Osteoblast (primary cell): ENCODE results near the gene VSTM2L. TPM values are rescaled to one million over a fixed set of nuclear protein-coding genes. Genes with fewer than 3 reads are reported as not detected.

ENCODE experiments used
- DNase-seq: peaks from one replicate; pipeline ENCODE4 v3.0.0; 2011; ENCODE audit warnings: low spot score, mixed read lengths; ENCODE audit not compliant: insufficient read length; ENCODE audit errors: missing footprints
- H2AFZ ChIP-seq: 2 replicates; pipeline ENCODE4 v1.6.0; 2011; ENCODE audit warnings: mild to moderate bottlenecking, low read length
- H3K27ac ChIP-seq: 2 replicates; pipeline ENCODE4 v1.5.1; 2011; ENCODE audit warnings: mild to moderate bottlenecking, low read depth, low read length, moderate library complexity
- H3K27me3 ChIP-seq: 2 replicates; pipeline ENCODE4 v1.6.0; 2012; ENCODE audit warnings: mild to moderate bottlenecking, control low read depth, inconsistent platforms, low read length, moderate library complexity; ENCODE audit not compliant: insufficient read depth
- H3K36me3 ChIP-seq: 2 replicates; pipeline ENCODE4 v1.5.1; 2011; ENCODE audit warnings: mild to moderate bottlenecking, low read length, control low read depth, moderate library complexity; ENCODE audit not compliant: insufficient read depth
- H3K4me1 ChIP-seq: 2 replicates; pipeline ENCODE4 v1.5.1; 2011; ENCODE audit warnings: mild to moderate bottlenecking, low read length, control low read depth, moderate library complexity; ENCODE audit not compliant: insufficient read depth
- H3K4me2 ChIP-seq: 2 replicates; pipeline ENCODE4 v1.6.0; 2011; ENCODE audit warnings: mild to moderate bottlenecking, low read length; ENCODE audit not compliant: insufficient read depth
- H3K4me3 ChIP-seq: fragments of 200-600 bp; sonication (generic); 3 replicates; pipeline ENCODE4 v1.5.1; 2012; ENCODE audit warnings: mild to moderate bottlenecking, low read length, inconsistent platforms; ENCODE audit not compliant: insufficient read depth
- H3K79me2 ChIP-seq: 2 replicates; pipeline ENCODE4 v1.6.0; 2012; ENCODE audit warnings: mild to moderate bottlenecking, low read length, control low read depth, inconsistent platforms; ENCODE audit not compliant: insufficient read depth
- H3K9me3 ChIP-seq: 2 replicates; pipeline ENCODE4 v1.5.1; 2011; ENCODE audit warnings: low read depth, low read length, control low read depth
- H4K20me1 ChIP-seq: 2 replicates; pipeline ENCODE4 v1.6.0; 2012; ENCODE audit warnings: mild to moderate bottlenecking, low read length, control low read depth; ENCODE audit not compliant: insufficient read depth
- total RNA-seq: library from RNA; depleted of rRNA; stranded (reverse); fragments of >200 nt; gene quantifications from 2 replicates; pipeline ENCODE4 v1.2.3, GENCODE V29; 2012
- TF ChIP-seq, protein P1 (sequence below): IDR thresholded peaks from 2 replicates; pipeline ENCODE4 v1.5.1; 2011; ENCODE audit warnings: mild to moderate bottlenecking, low read depth, low read length, moderate library complexity; ENCODE audit errors: extremely low read depth

Gene VSTM2L
- total RNA-seq, 1 donor = 2.5 TPM

DNA sequence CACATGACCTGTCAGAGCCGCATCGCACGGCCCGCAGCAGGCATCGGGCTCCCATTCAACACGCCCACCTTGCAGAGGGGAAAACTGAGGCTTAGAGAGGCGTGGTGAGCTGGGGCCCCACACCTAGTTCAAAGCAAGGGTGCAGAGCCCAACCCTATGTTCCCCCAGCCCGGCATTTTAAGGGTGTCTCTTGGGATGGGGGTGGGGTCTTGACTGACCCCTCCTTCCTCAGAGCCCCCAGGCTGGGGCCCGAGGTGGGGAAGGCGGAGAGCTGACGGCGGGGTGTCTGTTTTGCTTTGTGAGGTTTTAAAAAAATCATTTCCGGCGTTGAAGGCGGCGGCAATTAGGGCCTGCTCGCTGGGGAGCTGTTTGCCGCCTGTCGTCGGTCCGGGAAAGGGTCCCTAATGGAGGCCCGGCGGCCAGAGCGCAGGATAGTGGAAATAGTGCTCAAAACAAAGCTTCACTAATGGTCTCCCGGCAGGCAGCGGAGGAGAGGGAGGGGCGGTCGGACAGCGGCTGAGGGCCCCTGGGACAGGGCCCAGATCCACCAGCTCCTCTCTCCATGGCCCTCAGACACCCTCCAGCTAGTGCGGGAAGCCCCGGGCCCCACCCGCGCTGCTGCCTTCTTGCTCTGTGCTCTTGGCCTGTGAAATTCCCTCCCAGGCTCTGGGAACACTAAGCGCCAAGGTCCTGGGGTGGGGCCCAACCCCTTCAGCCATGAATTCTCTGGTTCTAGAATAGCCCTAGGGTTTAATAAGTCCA, 11.9 kb downstream of the VSTM2L start:
- H3K4me2 ChIP-seq = peak overlapping the region; percentile 43
- H3K79me2 ChIP-seq = no peaks in the 10 kb centered on the region
- H3K27ac ChIP-seq = no peak overlapping the region
- H4K20me1 ChIP-seq = peaks cover 15% of the 10 kb centered on the region
- H3K27me3 ChIP-seq = peaks cover 88% of the 10 kb centered on the region
- H3K4me1 ChIP-seq = peaks cover 3% of the 10 kb centered on the region
- H3K9me3 ChIP-seq = no peaks in the 10 kb centered on the region
- peak overlapping the region; percentile 28 for H3K4me3 ChIP-seq
- DNase-seq = no peak
- TF ChIP-seq, protein P1, sequence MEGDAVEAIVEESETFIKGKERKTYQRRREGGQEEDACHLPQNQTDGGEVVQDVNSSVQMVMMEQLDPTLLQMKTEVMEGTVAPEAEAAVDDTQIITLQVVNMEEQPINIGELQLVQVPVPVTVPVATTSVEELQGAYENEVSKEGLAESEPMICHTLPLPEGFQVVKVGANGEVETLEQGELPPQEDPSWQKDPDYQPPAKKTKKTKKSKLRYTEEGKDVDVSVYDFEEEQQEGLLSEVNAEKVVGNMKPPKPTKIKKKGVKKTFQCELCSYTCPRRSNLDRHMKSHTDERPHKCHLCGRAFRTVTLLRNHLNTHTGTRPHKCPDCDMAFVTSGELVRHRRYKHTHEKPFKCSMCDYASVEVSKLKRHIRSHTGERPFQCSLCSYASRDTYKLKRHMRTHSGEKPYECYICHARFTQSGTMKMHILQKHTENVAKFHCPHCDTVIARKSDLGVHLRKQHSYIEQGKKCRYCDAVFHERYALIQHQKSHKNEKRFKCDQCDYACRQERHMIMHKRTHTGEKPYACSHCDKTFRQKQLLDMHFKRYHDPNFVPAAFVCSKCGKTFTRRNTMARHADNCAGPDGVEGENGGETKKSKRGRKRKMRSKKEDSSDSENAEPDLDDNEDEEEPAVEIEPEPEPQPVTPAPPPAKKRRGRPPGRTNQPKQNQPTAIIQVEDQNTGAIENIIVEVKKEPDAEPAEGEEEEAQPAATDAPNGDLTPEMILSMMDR = no peak
- H2AFZ ChIP-seq = no peak overlapping the region
- no peaks in the 10 kb centered on the region for H3K36me3 ChIP-seq

DNA sequence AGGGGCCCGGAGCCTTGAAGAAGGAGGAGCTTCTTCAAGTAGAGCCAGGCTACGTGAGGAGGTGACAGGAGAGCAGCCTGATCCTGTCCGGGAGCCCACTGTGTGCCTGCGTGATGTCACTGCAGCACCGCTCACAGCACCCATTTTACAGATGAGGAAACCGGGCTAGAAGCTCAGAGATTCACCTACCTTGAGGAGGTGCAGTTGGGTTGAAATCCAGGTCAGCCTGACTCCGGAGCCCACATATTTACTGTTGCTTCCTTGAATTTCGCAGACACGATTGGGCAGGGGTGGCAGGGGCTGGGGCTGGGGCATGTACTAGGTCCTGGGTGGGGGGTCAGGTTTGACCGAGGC, 12.5 kb downstream of the VSTM2L start:
- TF ChIP-seq, protein P1 = no peak
- peaks cover 15% of the 10 kb centered on the region for H4K20me1 ChIP-seq
- no peaks in the 10 kb centered on the region for H3K36me3 ChIP-seq
- no peaks in the 10 kb centered on the region for H3K79me2 ChIP-seq
- H3K27ac ChIP-seq = no peak overlapping the region
- peaks cover 3% of the 10 kb centered on the region for H3K4me1 ChIP-seq
- no peak overlapping the region for H3K4me2 ChIP-seq
- no peak for DNase-seq
- no peak overlapping the region for H2AFZ ChIP-seq
- no peaks in the 10 kb centered on the region for H3K9me3 ChIP-seq
- H3K4me3 ChIP-seq = no peak overlapping the region
- H3K27me3 ChIP-seq = peaks cover 93% of the 10 kb centered on the region

DNA sequence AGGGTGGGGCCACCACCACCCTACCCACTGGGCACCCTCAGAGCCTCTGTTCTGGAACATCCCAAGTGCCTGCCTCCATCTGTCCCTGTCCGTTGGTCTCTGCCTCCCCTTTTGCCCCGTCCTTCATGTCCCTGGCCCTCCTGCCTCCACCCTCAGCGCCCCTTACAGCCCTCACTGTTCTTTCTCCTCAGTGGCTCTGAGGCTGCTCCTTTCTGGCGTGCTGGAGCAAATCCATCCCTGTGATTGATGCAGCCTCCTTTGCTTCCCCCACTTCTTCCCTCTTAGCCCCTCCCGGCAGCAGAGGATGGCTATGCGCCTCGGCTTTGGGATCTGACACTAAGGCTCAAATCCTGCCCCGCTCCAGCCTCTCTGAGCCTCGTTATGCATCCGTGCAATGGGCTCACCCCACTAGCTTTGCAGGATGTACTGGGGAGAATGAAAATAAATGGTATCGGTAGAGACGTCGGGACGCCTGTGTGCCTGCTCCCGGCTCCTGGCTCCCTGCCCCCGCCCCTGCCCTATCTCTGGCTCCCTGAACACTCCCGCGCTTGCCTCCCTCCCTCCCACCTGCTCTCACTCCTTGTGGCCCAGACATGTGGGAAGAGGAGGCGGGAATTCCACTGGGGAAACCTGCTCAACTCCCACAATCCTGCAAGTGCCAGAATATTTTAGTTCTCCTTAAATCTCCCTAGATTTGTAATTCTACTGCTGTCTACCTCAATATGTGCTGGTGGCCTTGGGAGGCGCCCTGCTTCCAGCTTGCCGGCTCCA, 13.1 kb downstream of the VSTM2L start:
- TF ChIP-seq, protein P1 = no peak
- Histone ChIP-seq H3K27me3 (peaks cover 95% of the 10 kb centered on the region), H3K36me3 (no peaks in the 10 kb centered on the region), H3K9me3 (no peaks in the 10 kb centered on the region), H3K4me1 (peaks cover 3% of the 10 kb centered on the region), H4K20me1 (peaks cover 15% of the 10 kb centered on the region), H3K4me2 (peak overlapping the region; percentile 23), H2AFZ (no peak overlapping the region), H3K27ac (no peak overlapping the region), H3K4me3 (no peak overlapping the region), H3K79me2 (no peaks in the 10 kb centered on the region)
- no peak for DNase-seq

DNA sequence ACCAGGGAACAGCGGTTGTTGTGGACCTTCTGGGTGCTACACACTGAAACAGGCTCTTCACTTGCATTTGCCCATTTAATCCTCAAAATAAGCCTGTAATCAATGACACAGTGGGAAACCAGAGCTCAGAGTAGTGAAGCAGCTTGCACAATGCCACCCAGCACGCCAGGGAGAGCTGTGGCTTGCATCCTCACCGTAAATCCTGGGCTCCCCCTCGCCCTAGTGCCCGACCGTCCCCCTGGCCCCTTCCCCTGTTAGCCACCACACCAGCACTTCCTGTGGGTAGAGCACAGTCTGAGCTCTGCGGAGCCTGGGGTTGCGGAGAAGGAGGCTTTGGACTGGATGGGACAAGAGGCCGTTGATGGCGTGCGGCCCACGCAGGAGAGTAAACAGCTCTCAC, 14.5 kb downstream of the VSTM2L start:
- no peak overlapping the region for H3K27ac ChIP-seq
- H2AFZ ChIP-seq = no peak overlapping the region
- TF ChIP-seq, protein P1 = no peak
- DNase-seq = no peak
- peaks cover 83% of the 10 kb centered on the region for H3K27me3 ChIP-seq
- H4K20me1 ChIP-seq = peaks cover 15% of the 10 kb centered on the region
- H3K4me1 ChIP-seq = peaks cover 3% of the 10 kb centered on the region
- H3K36me3 ChIP-seq = no peaks in the 10 kb centered on the region
- no peaks in the 10 kb centered on the region for H3K9me3 ChIP-seq
- H3K4me2 ChIP-seq = no peak overlapping the region
- no peak overlapping the region for H3K4me3 ChIP-seq
- no peaks in the 10 kb centered on the region for H3K79me2 ChIP-seq
